Measurements from ENCODE around the gene C16orf96. TPM values are rescaled to one million over a fixed set of nuclear protein-coding genes. Genes with fewer than 3 reads are reported as not detected.

The C16orf96 gene
- total and polyA plus RNA-seq, 2 donors (not counting 3 experiments of a cell fraction or from before 2014, with no cell fraction given): not detected

- peaks cover 2 to 3% of the 10 kb centered on the region in 2 experiments for H3K27me3 ChIP-seq (ENCODE audit: control insufficient read depth in 2 of 2, insufficient read depth in 2 of 2, low read length in 2 of 2)
- CTCF ChIA-PET: interaction anchor here (0.9 to 1.5 kb wide), 4 partner anchors 15 to 93 kb away, joined by 3 to 5 read pairs (median 3); partner anchors contain the start of gene C16orf96
- no peak for FAIRE-seq
- POLR2A ChIA-PET: no interaction called here
- no peak overlapping the region for H3K27ac ChIP-seq (ENCODE audit: insufficient read depth, low read depth, low read length)
- no peaks in the 10 kb centered on the region for H3K4me1 ChIP-seq (ENCODE audit: control insufficient read depth, extremely low read depth, insufficient read depth, low read length)
- no peak overlapping the region for H3K4me3 ChIP-seq (replicated peaks in 1 of 3; ENCODE audit: insufficient read depth in 1 of 3, low read depth in 1 of 3, low read length in 3 of 3)
- H3K9me3 ChIP-seq (replicated peaks; ENCODE audit: control insufficient read depth, insufficient read depth, low read length): no peaks in the 10 kb centered on the region
- intact Hi-C loops (cut with micrococcal nuclease) (no loop called here), dilution Hi-C loops (cut with MboI; ENCODE audit: extremely low pct_ligation_motif_present, low sequenced_read_pairs) (no loop called here)
- no peak for TF ChIP-seq MYC (IDR thresholded peaks at IDR 0.05; ENCODE audit: low read depth, low read length)
- TF ChIP-seq POLR2AphosphoS5 (IDR thresholded peaks at IDR 0.05; ENCODE audit: insufficient read depth, low read depth, low read length): no peak
- no peak for TF ChIP-seq FOS (IDR thresholded peaks at IDR 0.05; ENCODE audit: borderline replicate concordance, insufficient read depth, low read length)
- TF ChIP-seq POLR2A (IDR thresholded peaks at IDR 0.05; ENCODE audit: low read depth, low read length): no peak
- no peak for TF ChIP-seq JUN (IDR thresholded peaks at IDR 0.05; ENCODE audit: borderline replicate concordance, insufficient read depth, insufficient read length, low read depth)
- no peak for TF ChIP-seq CTCF (IDR thresholded peaks at IDR 0.05; ENCODE audit: extremely low read depth in 1 of 2, insufficient read depth in 1 of 2, low read depth in 1 of 2, low read length in 2 of 2)
- no peaks in the 10 kb centered on the region for H4K20me1 ChIP-seq (replicated peaks; ENCODE audit: control insufficient read depth, extremely low read depth, insufficient read depth, low read length)
- H3K79me2 ChIP-seq (ENCODE audit: control insufficient read depth, insufficient read depth, low read length): no peaks in the 10 kb centered on the region
- no peak overlapping the region for H3K4me2 ChIP-seq (ENCODE audit: insufficient read depth, low read length)
- no peak overlapping the region for H2AFZ ChIP-seq (ENCODE audit: low read depth, low read length)
- no peaks in the 10 kb centered on the region for H3K9me1 ChIP-seq (replicated peaks; ENCODE audit: control insufficient read depth, extremely low read depth, insufficient read depth, low read length)
- DNase-seq (ENCODE audit: low read depth, low spot score): no peak
- no TSS peak for BruUV-seq (replicated peaks)
- H3K36me3 ChIP-seq (ENCODE audit: control insufficient read depth in 2 of 2, extremely low read depth in 1 of 2, insufficient read depth in 2 of 2, low read length in 2 of 2): no peaks in the 10 kb centered on the region
- H3K9ac ChIP-seq (replicated peaks; ENCODE audit: extremely low read depth, insufficient read depth, low read length): no peak overlapping the region
These were observed 43.4 kb downstream of the C16orf96 start for GRCh38 chr16:4599545-4599944.

Data from endothelial cell of umbilical vein (primary cell).